AG08395 (cell line): ENCODE data around the gene WDR1.

Experiments
- DNase-seq: peaks from one replicate; pipeline ENCODE4 v3.0.0; 2012; ENCODE audit warnings: mixed read lengths, low spot score

The WDR1 gene

DNA sequence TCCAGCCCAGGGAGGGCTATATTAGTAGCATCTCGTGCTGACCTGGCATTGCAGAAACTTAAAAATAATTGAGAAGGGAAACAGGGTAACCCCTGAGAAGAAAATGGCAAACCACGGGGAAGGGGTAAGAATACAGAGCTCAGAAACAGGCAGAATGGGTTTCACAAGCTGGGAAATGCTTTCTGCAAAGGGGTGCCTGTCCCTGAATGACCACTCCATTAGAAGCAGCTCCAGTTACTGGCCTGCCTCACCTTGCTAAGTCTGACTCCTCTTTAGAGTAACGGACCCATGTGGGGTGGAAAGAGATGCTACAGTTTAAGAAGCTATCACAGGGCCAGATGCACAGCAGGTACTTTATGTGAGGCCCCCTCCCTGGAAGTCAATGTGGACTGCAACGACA lies 2.5 kb downstream of the WDR1 start:
- DNase-seq: no peak

DNA sequence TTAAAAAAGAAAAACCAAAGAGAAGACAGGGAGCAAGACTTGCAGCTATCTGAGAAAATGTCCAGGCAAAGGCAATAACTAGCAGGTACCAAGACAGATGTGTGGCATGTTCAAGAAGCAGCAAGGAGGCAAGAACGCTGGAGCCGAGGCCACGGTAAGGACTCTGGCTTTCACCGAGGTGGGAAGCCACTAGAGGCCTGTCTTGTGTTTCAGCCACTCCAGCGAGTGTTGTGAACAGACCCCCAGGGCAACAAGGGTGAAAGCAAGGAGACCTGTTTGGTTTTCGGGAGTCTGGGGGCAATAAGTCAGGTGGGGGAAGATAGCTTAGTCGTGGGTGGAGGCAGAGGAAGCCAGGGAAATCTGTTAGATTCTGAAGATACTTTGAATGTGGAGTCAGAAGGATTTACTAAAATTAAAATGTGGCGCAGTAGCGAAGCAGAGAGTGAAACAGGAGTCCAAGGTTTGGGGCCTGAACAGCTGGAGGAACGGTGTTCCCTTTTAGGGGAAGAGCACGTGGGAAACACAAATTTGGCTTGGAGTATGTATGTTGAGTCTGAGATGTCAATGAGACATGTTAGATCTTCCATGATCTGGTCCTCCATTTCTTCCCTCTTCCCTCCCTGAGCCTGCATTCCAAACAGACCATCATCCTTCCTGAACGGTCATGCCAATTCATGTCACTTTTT lies 3.1 kb downstream of the WDR1 start:
- DNase-seq: no peak

DNA sequence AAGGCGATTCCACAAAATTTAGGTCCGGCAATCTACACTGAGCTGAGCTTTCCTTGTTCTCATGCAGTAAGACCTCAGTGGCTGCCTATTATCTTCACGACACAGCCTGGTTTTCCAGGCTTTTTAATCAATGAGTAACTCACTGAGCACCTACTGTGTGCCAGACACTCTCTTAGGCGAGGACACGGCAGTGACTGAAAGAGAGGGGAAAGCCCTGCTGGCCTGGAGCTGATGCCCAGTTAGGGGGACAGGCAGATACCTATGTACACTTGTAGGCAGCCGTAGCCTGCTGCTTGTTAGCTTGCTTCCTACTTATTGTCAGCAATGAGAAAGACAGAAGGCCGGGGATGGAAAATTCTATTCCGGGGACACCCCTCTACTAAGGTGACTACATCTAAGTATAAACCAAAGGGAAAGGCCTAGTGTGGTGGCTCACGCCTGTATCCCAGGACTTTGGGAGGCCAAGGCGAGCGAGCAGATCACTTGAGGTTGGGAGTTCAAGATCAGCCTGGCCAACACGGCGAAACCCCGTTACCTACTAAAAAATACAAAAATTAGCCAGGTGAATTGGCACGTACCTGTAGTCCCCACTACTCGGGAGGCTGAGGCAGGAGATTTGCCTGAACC lies 3.8 kb downstream of the WDR1 start:
- no peak for DNase-seq

DNA sequence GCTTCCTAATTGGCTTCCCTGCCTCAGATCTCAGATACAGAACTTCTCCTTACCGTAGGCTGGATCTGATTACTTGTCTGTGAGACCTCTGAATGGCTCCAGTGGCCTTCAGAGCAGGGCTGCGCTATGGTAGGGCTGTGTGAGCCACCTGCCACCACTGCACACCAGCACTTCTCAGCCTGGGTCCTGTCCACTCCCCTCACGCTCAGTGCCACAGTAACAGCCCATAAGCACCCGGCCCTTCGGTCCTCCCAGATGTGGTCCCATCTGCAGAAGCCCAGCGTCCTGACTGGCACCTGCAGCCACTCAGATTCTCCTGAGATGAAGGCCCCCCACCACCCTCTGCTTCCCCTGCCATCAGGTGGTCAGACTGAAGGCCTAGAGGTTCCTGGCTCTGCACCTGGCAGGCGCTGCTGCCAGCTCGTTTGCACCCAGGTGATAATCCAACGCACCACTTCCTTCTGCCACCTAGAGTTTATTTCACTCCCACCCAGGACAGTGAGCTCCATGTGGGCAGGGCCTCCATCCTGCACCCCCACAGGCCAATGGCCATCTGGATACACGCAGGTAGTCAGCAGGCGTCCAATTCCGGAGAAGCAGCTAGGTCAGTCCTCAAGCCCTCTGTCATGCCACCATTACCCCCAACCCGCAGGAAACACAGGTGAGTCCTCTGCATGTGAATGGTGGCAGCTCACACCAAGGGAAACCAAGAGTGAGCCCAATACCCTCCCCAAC lies 5.4 kb downstream of the WDR1 start:
- no peak for DNase-seq

DNA sequence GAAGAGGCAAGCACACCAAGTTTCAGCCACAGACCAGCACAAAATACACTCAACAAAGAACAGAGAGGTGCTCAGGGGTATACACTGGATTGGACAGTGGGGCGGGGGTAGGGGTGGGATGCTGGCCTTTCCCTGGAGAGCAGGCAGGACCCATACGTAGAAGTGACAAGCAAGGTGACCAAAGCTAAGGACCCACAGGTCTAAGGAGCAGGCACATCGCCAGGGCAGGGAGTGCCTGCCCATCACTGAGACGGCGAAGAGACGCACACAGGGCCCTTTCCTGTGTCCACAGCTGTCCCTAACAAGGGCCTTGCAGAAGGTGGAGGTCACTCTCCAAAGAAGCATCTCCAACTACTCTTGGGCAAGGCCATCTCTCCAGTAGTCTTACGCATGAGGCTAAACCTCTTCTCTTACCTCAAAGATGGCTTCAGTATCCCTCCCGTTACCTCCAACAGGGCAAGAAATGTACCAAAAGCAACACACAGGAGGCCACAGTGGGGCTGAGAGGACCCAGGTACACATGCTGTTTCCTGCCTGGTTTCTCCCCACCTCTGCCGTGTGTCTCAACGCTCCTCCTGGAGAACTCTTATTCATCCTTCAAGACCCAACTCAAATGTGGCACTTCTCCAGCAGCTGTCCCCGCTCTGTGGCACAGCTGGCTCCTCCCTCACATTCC lies 6.5 kb downstream of the WDR1 start:
- no peak for DNase-seq

DNA sequence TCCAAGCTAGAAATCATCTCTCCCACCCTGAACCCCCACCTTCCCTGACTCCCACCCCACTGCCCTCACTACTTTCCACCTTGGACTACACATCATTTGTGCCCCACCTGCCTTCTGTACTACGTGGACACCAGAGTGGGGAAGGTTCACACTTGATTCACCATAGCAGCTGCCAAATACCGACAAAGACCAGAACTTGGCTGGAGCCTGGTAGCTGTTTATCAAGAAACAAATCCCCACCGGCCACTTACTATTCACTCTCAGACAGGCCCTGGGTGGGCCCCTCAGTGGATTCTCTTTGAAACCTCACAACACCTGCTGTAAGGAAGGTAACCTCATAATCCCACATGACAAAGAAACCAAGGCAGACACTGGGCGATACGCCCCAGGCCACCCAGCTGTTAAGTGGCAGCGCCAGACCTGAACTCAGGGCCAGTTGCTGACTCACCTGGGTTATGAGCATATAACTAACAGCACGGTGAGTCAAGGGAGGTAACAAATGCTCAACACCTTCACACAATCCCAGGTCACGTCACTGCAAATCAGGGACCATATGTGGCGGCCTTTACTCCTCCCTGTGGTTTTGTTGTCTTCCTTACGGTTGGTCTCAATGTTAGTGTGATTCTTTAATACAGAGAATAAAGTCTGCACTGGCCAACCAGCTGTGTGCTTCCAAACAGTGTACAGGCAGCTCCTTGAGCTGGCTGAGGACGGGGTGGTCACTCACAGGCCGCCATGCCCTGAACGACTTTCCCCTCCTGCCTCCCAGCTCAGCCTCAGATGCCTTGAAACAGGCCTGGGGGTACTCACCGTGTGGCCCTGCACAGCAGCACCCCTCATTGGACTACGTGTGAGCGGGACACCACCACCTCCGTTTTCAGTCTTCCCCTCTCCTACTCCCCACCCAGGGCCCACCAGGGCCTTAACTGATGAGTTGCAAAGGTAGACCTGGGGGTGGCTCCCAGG lies 7.5 kb downstream of the WDR1 start:
- no peak for DNase-seq

DNA sequence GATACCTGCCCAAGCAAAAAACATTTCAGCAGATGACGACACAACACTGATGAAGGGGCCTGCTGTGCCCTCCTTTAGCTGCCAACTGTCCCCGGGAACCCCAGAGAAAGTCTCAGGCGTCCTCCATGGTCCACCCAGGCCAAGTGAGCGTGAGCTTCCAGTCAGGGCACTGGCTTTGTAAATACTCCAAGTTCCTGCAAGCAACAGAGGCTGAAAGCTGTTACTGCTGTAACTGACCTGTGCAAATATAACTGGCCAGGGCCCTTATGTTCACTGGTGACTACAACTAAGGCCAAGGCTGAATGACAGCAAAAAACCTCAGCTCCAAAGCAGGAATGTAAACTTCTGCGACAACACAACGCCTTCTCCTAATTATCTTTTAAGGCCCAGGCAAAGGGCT lies 8.2 kb downstream of the WDR1 start:
- no peak for DNase-seq

DNA sequence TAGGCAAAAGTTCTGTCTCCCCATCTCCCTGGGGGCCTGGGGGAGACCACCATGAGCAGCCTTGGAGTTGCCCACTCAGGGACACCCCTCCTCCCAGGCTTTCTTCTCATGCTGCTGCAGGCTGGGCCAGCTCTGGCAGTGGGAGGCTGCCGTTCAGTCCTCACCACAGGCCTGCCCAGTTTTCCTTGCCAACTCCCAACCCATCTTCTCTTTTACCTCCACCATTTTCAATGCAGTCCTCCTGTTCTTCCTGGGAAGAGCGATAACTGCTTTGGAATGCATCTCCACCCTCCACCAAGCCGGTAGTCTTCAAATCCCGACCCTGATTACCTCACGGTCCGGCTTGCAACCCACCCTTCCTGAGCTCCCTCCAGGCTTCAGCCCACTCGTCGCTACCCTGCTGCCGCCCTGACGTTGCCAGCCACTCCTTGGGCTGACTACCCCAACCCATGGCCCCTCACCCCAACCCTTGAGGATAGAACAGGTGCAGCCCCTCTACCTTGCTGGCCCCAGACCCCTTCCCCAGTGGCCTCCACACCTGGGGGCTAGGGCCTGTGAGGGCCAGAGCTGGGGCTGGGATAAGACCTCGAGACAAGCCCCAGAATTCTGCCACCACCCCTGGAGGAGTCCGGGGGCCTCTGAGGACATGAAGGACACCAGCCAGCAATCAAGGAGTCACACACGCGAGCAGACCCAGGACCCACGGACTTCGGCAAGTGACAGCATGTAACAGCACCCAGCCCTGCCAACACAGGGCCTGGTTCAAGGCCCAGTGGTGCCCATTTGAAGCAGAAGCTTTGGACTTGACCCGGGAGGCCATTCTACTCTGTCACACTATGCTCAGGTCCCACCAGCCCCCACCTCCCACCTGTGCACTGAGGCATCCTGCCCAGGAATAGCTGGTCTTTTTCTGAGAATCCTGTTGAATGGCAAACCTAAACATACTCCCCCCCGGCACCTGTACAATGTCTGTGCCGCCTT lies 9.2 kb downstream of the WDR1 start:
- peak; percentile 41 for DNase-seq

DNA sequence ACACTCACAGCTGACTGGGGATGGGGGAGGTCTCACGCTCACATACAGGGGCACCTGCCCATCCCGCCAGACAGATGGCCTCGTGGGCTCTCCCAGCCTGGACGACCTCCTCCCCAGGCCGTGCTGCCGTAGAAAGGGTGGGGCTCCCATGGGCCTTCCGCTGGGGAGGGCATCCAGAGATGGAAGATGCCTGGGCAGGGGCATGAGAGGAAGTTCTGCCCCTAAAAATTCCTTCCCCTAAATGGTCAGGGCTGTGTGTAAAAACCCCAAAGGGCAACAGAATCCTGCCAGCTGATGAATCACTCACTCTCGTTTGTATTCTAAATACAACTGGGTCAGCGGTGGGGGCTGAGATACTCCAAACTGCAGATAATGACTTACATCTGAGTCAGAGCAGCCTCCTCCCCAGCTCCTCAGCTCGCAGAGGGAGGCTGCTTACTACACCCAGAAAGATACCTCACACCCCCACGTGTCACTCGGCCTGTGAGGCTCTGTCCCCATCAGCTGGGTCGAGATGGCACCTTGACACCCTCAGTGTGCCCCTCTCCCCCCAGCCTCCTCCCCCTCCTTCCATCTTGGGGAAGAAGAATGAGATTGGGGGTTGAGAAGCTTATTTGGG lies 10.1 kb downstream of the WDR1 start:
- DNase-seq: peak; percentile 97

DNA sequence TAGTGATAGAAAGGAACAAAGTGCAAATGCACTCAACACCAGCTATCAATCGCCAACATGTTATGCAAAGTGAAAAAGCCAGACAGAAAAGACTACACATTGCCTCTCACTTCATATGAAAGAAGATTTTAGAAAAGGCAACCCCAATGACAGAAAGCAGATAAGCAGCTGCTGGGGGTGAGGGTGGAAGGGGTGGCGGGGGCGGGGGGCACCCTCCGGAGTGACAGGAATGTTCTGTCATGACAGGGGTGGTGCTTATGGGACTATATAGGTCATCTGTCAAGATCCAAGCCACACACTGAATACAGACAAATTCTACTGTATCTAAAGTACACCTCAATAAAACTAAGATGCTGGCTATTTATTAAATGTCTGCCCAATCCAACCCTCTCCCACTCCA lies 10.7 kb downstream of the WDR1 start:
- no peak for DNase-seq

DNA sequence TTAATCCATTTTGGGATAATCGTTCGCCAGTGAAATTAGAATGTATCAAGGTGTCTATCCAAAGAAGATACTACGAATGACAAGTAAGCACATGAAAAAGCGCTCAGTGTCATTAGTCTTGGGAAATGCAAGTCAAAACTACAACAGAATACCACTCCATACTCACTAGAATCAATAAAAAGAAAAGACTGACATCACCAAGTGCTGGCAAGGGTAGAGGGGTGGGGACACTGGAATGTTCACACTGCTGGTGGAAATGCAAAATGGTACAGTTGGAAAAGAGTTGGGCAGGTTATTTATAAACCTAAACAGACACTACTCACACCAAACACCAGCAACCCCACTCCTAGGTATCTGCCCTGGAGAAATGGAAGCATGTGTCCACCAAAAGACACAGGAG lies 11.2 kb downstream of the WDR1 start:
- no peak for DNase-seq

DNA sequence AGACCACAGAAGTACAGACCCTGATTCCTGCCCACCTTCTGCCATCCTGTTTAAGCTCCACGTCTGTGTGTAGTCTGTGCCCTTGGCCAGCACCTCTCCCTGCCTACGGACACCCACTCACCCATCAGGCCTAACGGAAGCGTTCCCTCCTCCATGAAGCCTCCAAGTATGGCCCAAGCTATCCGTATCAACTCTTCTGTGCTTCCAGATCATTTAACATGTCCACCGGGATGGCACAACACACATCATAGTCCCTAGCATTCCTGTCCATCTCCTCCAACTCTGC lies 11.7 kb downstream of the WDR1 start:
- DNase-seq: no peak

DNA sequence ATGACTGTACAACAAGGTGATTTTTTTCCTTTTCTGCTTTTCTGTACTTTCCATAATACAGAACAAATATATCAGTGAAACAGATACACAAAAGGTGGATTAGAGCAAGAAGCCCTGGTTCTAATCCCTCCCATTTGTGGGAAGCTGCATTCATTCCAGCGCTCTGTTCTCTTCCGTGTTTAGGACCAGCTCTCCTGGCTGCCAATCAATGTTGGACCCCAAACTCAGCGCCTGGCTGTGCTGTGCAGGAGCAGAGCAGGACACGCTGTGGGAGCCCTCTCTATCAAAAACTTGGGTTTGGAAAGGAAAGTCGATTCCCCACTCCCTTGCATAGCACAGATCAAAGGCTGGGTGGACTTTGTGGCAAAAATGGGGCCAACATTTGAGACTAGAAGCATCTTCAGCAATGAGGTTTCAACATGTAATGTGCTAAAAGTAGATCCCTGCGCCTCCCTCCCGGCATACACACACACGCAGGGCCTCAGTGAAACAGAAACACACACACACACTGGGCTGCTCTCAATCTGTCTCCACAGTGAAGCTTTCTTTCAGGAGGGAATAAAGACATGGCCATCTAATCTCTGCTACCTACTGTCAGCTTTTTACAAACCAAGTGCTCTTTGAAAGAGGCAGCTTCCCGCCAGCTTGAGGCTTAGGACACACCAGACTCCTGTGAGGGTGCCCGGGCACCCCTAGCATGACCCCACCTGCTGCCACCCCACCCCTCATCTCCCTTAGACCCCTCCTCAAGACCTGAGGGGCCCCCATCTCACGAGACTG lies 12.2 kb downstream of the WDR1 start:
- DNase-seq: peak; percentile 63

DNA sequence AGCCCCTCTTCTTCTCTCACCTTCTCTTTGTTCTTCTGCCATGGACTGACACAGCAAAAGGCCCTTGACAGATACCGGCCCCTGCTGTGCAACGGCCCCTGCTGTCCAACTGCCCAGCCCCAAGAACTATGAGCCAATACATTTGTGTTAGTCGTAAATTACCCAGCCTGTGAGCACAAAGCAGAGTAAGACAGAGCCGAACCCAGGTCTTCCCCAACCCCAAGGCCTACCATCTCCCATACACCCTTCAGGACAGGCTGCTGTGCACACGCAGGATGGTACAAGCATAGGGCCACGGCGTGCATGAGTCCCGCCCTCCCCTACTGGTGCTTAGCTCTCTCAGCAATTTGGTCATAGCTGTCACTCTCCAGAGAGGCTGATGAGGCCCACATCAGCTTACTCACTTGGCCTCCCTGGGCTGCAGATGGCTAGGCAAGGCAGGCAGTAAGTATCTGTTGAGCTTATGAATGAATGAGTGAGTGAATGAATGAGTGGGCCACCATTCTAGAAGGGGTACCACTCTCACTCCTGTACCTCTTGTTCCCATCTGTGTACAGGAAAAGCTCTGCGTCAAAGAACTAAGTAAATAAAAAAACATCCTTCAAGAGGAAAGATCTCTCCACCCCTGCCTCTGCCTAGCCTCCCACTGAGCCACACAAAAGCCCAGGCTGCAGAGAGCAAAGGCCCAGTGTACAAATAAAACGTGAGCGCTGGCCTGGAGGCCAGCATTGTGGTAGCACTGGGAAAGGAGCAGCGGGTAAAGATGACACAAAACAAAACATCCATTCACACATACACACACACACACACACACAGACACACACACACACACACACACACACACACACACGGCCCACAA lies 13.9 kb downstream of the WDR1 start:
- no peak for DNase-seq

DNA sequence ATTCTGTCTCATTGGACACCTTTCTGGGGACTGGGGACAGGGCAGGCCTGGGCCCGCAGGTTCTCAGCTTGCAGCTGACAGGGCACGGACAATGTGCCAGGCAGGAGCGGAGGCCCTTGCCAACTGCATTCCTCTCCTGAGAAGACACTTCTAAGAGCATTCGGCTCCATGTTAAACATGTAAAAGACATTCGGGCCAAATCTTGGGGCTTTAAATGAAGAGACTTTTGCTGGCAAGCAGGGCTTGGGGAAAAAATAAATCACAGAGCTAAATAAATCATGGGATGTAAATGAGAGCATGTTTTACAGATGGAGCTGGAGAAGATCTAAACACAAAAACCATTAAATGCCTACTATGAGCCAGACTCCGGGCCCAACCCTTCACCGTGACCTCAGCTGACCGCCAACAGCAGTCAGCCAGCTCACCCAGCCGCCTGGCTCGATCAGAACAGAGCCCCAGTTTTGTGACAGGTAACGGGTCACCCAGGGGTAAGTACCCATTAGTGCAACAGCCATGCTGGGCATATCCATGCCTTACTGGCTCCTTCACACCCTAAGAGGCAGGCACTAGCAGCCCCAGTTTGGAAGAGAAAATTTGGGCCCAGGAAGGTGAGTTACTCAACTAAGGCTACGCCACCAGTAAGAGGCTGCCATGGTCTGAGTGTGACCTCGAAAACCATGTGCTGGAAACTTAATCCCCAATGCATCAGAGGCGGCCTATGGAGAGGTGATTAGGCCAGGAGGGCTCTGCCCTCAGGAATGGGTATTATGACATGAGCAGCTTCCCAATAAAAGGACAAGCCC lies 14.7 kb downstream of the WDR1 start:
- no peak for DNase-seq

DNA sequence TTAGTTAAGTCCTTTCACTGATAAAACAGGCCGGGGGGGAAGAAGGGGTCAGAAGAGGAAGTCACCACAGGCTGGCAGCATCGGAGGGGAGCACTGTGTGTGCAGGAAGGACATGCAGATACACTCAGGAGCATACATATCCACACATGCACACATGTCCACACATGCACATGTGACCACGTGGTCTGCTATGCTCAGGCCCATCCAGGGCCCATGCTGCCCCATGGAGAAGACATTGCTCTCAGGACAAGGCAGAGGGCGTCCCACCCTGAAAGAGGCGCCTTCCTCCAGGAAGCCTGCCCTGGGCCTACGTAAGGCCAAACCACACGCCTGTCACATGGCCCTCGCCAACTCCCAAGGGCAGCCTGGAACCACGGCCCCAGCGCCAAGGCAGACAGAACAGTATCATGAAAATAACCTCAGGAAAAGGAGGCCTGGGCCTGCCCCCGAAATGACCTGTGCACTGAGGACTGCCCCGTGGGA lies 15.8 kb downstream of the WDR1 start:
- DNase-seq: no peak
